Endometrial microvascular endothelial cells (primary cell): ENCODE results near the gene GPT2. TPM values are rescaled to one million over a fixed set of nuclear protein-coding genes. Genes with fewer than 3 reads are reported as not detected.
"Not testable (repeated sequence)": the region's sequence is repeated elsewhere in the genome, so short reads cannot be mapped to it uniquely, and the experiment has no call there.

Experiments used
- in situ Hi-C: cut with HindIII; loops from 2 replicates; pipeline ENCODE4 v1.10.0; 2017; ENCODE audit warnings: low sequenced_read_pairs, low pct_unique_long_range_greater_than_20kb; ENCODE audit errors: inconsistent ontology term
- total RNA-seq: library from RNA; depleted of rRNA; stranded (reverse); fragments of >200 nt; gene quantifications from one replicate; pipeline ENCODE4 v1.2.3, GENCODE V29; 2015; ENCODE audit errors: inconsistent ontology term

The GPT2 gene
- total RNA-seq, 1 donor from 2014 or later, result 12.6 TPM

GRCh38 chr16:46859719-46860152 is 24.4 kb upstream of the GPT2 start:
- in situ Hi-C loops, result no loop called here

DNA sequence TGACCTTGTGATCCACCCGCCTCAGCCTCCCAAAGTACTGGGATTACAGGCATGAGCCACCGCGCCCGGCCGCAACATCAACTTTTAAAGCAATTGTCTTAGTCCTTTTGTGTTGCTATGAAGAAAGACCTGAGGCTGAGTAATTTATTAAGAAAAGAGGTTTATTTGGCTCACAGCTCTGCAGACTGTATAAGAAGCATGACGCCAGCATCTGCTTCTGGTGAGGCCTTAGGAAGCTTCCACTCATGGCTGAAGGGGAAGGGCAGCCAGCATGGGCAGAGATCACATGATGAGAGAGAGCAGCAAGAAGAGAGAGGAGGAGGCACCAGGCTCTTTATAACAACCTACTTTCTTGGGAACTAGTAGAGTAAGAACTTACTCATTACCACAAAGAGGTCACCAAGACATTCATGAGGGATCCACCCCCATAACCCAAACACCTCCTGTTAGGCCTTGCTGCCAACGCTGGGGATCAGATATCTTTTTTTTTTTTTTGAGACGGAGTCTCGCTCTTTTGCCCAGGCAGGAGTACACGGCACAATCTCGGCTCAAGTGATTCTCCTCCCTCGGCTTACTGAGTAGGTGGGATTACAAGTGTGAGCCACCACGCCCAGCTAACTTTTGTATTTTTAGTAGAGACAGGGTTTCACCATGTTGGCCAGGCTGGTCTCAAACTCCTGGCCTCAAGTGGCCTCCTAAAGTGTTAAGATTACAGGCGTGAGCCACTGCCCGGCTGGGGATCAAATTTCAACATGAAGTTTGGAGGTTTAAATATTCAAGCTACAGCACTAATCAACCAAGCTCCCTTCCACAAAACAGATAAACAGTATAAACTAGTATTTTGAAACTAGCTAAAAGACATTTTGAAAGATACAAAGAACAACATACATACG is 21.4 kb upstream of the GPT2 start:
- in situ Hi-C loops, result no loop called here

DNA sequence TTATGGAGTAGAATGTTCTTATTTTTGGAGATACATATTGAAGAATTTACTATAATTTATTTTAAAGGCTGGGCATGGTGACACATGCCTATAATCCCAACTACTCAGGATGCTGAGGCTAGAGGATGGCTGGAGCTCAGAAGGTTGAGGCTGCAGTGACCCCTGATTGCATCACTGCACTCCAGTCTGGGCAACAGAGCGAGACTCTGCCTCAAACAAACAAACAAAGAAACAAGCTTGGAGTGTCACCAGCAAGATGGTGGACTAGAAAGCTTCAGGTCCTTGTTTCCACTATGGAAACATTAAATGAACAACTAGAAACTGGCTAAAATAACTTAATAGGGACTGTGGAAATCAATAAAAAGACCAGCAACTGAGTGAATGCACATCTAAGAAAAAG is 17.9 kb upstream of the GPT2 start:
- in situ Hi-C loops, result no loop called here

DNA sequence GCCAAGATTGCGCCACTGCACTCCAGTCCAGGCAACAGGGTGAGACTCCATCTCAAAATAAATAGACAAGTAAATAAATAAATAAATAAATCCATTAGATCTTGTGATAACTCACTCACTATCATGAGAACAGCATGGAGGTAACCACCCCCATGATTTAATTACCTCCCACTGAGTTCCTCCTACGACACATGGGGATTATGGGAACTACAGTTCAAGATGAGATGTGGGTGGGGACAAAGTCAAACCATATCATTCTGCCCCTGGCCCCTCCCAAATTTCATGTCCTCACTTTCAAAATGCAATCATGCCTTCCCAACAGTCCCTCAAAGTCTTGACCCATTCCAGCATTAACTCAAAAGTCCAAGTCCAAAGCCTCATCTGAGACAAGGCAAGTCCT is 16.7 kb upstream of the GPT2 start:
- in situ Hi-C loops, result not testable (repeated sequence)

GRCh38 chr16:46868891-46869290 is 15.3 kb upstream of the GPT2 start:
- in situ Hi-C loops, result not testable (repeated sequence)

DNA sequence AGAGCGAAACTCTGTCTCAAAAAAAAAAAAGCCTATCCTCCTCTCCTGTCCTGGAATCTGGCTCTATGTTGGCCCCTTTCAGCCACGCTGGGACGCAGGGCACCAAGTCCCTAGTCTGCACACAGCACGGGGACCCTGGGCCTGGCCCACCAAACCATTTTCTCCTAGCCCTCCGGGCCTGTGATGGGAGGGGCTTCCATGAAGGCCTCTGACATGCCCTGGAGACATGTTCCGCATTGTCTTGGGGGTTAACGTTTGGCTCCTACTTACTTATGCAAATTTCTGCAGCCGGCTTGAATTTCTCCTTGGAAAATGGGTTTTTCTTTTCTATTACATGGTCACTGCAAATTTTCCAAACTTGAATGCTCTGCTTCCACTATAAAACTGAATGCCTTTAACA is 12.6 kb upstream of the GPT2 start:
- in situ Hi-C loops, result no loop called here

GRCh38 chr16:46873201-46873600 is 11.0 kb upstream of the GPT2 start:
- in situ Hi-C loops, result no loop called here

GRCh38 chr16:46875243-46875642 is 8.9 kb upstream of the GPT2 start:
- in situ Hi-C loops, result no loop called here

GRCh38 chr16:46882304-46882939 is 1.7 kb upstream of the GPT2 start:
- in situ Hi-C loops, result no loop called here

DNA sequence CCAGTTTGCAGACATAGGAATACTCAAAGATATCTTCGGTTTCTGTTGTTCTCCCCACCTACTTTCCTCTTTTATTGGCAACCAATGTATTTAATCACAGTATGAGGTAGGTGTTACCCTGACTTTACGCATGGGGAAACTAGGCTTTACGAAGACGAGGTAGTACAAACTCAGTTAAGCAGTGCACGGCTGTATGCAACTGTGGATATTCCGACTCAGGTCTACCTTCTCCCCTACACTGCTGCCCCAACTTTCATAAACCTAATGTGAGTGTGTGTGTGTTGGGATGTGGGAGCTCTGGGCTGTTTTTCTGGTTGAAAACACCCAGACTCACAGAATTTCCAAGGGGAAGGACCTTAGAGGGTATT is 1.2 kb upstream of the GPT2 start:
- in situ Hi-C loops, result no loop called here

DNA sequence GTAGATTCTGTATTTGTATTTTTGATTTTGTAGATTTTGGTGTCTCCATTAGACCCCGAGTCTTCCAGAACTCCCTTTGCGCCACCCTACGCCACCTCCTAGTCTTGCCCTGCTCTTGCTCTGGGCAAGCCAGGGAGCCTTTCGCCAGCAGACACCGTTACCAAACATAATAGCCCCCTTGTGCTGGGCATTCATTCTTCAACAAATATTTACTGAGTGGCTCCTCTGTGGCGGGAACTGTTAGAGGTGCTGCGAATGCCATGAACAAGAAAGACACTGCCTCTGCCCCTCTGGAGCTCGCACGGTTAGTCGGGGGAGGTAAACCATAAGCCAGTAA is 841 bp upstream of the GPT2 start:
- in situ Hi-C loops, result no loop called here

- in situ Hi-C loops, result no loop called here
Observed at GRCh38 chr16:46884513-46885293, 541 bp downstream of the GPT2 start.

- in situ Hi-C loops, result no loop called here
Observed at GRCh38 chr16:46885960-46886763, 2.0 kb downstream of the GPT2 start.

GRCh38 chr16:46886764-46887523 is 2.8 kb downstream of the GPT2 start:
- in situ Hi-C loops, result no loop called here

DNA sequence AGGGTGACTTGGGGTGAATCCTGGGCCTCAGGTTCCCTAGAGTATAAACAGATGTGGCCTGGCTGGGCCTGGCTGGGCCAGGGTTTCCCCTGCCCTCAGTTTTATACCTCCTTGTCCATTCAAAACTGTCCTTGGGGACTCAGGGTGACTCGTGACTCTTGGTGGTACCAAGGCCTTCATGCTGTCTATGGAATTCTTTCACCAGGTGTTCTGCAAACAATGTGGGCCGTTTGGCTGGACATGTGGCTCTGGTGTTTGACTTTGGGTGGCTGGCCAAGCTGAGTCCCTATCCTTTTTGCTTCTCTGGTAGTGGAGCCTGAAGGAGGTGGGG is 3.3 kb downstream of the GPT2 start:
- in situ Hi-C loops, result no loop called here

DNA sequence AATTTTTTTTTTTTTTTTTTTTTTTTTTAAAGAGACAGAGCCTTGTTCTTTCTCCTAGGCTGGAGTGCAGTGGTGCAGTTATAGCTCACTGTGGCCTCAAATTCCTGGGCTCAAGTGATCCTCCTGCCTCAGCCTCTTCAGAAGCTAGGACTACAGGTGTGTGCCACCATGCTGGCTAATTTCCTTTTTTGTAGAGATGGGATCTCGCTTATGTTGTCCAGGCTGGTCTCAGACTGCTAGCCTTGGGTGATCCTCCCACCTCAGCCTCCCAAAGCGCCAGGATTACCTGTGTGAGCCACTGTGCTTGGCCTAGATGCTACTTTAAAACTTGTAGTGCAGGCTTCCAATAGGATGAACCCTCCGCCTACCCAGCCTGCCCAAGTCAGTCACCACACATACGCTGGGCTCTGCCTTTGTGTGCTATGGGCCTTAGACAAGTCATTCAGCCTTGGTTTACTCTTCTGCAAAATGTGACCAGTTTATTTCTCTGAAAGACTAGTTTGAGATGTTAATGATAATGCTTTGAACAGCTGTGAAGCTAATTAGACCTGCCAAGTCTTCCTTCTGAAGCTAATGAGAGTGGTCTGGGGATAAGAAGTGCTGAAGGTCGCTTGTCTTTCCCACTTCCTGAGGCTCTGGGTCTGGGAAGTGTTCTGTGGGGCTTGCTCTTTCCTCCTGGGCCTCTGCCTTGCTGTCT is 5.2 kb downstream of the GPT2 start:
- in situ Hi-C loops, result no loop called here

DNA sequence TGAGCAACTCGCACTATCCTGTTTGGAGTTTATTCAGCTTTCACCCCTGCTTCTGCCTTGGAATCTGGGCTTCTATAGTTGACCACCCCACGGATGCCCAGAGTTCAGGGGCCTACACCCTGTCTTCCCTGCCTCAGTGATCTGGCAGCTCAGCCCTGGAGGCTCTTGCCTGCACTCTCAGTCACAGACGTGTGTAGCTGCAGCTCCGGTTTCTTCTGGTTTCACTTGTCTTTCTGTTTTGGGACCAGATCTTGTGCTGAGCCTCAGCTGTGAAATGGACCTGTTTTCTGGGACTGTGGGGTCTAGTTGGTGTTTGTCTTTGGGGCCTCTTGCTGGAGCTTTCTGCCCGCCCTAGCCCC is 5.8 kb downstream of the GPT2 start:
- in situ Hi-C loops, result no loop called here

DNA sequence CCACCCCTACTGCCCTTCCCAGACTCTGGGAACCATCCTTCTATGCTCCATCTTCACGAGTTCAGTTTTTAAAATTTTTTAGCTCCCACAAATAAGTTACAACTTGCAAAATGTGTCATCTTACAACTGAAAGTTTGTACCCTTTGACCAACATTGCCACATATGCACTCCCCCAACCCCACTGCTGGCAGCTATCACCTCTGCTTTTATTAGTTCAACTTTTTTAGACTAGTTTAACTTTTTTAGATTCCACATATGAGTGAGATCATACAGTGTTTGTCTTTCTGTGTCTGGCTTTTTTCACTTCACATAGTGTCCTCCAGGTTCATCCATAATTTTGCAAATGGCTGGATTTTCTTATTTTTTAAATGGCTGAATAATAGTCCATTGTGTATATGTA is 7.7 kb downstream of the GPT2 start:
- in situ Hi-C loops, result no loop called here
